ENCODE measurements around the gene SPRR1B. TPM values are rescaled to one million over a fixed set of nuclear protein-coding genes. Genes with fewer than 3 reads are reported as not detected.

SPRR1B gene
- total and polyA plus RNA-seq, 4 donors = not detected

Small RNAs within 50 kb of the gene (small RNA-seq; reads per million reads assigned to genes)
- gene AL356867.1 = not detected
- not detected for gene RF00322
- not detected for gene SPRR1A

Other genes starting within 250 kb of the SPRR1B start
- not detected for gene LCE1E, start 244.9 kb upstream of the SPRR1B start, total RNA-seq
- gene LCE1E, start 244.9 kb upstream of the SPRR1B start, polyA plus RNA-seq = not detected
- gene LCE1D, start 234.5 kb upstream of the SPRR1B start, total RNA-seq = not detected
- not detected for gene LCE1D, start 234.5 kb upstream of the SPRR1B start, polyA plus RNA-seq
- not detected for gene LCE1C, start 224.6 kb upstream of the SPRR1B start, total RNA-seq
- not detected for gene LCE1C, start 224.6 kb upstream of the SPRR1B start, polyA plus RNA-seq
- gene LCE1B, start 219.2 kb upstream of the SPRR1B start, total RNA-seq = not detected
- gene LCE1B, start 219.2 kb upstream of the SPRR1B start, polyA plus RNA-seq = not detected
- not detected for gene LCE1A, start 203.7 kb upstream of the SPRR1B start, total RNA-seq
- not detected for gene LCE1A, start 203.7 kb upstream of the SPRR1B start, polyA plus RNA-seq
- gene LCE6A, start 188.3 kb upstream of the SPRR1B start, total RNA-seq = not detected
- not detected for gene LCE6A, start 188.3 kb upstream of the SPRR1B start, polyA plus RNA-seq
- gene LCE7A, start 171.2 kb upstream of the SPRR1B start, total RNA-seq = not detected
- not detected for gene LCE7A, start 171.2 kb upstream of the SPRR1B start, polyA plus RNA-seq
- gene SMCP, start 152.9 kb upstream of the SPRR1B start, total RNA-seq = not detected
- not detected for gene SMCP, start 152.9 kb upstream of the SPRR1B start, polyA plus RNA-seq
- not detected for gene IVL, start 122.7 kb upstream of the SPRR1B start, total RNA-seq
- gene IVL, start 122.7 kb upstream of the SPRR1B start, polyA plus RNA-seq = under 1 TPM in 1 of 2 donors, not detected in 1; 0.02 TPM
- gene SPRR5, start 84.0 kb upstream of the SPRR1B start, total RNA-seq = not detected
- not detected for gene SPRR5, start 84.0 kb upstream of the SPRR1B start, polyA plus RNA-seq
- gene SPRR4, start 60.6 kb upstream of the SPRR1B start, total RNA-seq = not detected
- gene SPRR4, start 60.6 kb upstream of the SPRR1B start, polyA plus RNA-seq = not detected
- gene SPRR1A, start 47.1 kb upstream of the SPRR1B start, total RNA-seq = not detected
- gene SPRR1A, start 47.1 kb upstream of the SPRR1B start, polyA plus RNA-seq = not detected
- gene SPRR3, start 29.5 kb upstream of the SPRR1B start, total RNA-seq = not detected
- gene SPRR3, start 29.5 kb upstream of the SPRR1B start, polyA plus RNA-seq = under 1 TPM in 1 of 2 donors, not detected in 1; 0.61 TPM
- gene SPRR2D, start 9.9 kb downstream of the SPRR1B start, total RNA-seq = not detected
- gene SPRR2D, start 9.9 kb downstream of the SPRR1B start, polyA plus RNA-seq = under 1 TPM in 1 of 2 donors, not detected in 1; 0.09 TPM
- not detected for gene SPRR2A, start 26.3 kb downstream of the SPRR1B start, total RNA-seq
- not detected for gene SPRR2A, start 26.3 kb downstream of the SPRR1B start, polyA plus RNA-seq
- gene SPRR2B, start 40.4 kb downstream of the SPRR1B start, total RNA-seq = not detected
- gene SPRR2B, start 40.4 kb downstream of the SPRR1B start, polyA plus RNA-seq = not detected
- not detected for gene SPRR2E, start 63.3 kb downstream of the SPRR1B start, total RNA-seq
- not detected for gene SPRR2E, start 63.3 kb downstream of the SPRR1B start, polyA plus RNA-seq
- gene SPRR2F, start 82.3 kb downstream of the SPRR1B start, total RNA-seq = not detected
- not detected for gene SPRR2F, start 82.3 kb downstream of the SPRR1B start, polyA plus RNA-seq
- not detected for gene SPRR2G, start 119.7 kb downstream of the SPRR1B start, total RNA-seq
- not detected for gene SPRR2G, start 119.7 kb downstream of the SPRR1B start, polyA plus RNA-seq
- gene LELP1, start 172.2 kb downstream of the SPRR1B start, total RNA-seq = not detected
- gene LELP1, start 172.2 kb downstream of the SPRR1B start, polyA plus RNA-seq = not detected
- not detected for gene PRR9, start 186.4 kb downstream of the SPRR1B start, total RNA-seq
- gene PRR9, start 186.4 kb downstream of the SPRR1B start, polyA plus RNA-seq = not detected
- gene LORICRIN, start 228.5 kb downstream of the SPRR1B start, total RNA-seq = not detected
- not detected for gene LORICRIN, start 228.5 kb downstream of the SPRR1B start, polyA plus RNA-seq